Endothelial cell of umbilical vein (primary cell): ENCODE measurements around the gene ADM2. TPM values are rescaled to one million over a fixed set of nuclear protein-coding genes. Genes with fewer than 3 reads are reported as not detected.

Experiments used
- BruUV-seq: library from RNA; stranded (reverse); fragments of 400-500 nt; replicated peaks from 2 replicates; lab custom pipeline; 2021; lab: Mats Ljungman, UMichigan
- CTCF ChIA-PET: fragments of 300-600, 350-600 bp; sonication (Branson Sonifier 250); formaldehyde crosslinking; loops from one replicate; lab custom pipeline; 2021; ENCODE audit warnings: antibody characterized with exemption, inconsistent platforms; lab: Charles Lee
- POLR2A ChIA-PET: fragments of 300-600, 350-600 bp; sonication (Branson Sonifier 250); formaldehyde crosslinking; loops from one replicate; lab custom pipeline; 2021; ENCODE audit warnings: antibody characterized with exemption, inconsistent platforms; lab: Charles Lee
- DNase-seq: peaks from one replicate; pipeline ENCODE4 v3.0.0-alpha.2; 2011; ENCODE audit warnings: low read depth, low spot score
- FAIRE-seq: peaks from 2 replicates; lab custom pipeline; 2011; peaks lifted over from hg19 to GRCh38; lab: Jason Lieb, UNC
- H2AFZ ChIP-seq: 2 replicates; pipeline ENCODE4 v1.6.0; 2012; ENCODE audit warnings: low read depth, low read length, control low read depth, inconsistent platforms
- H3K27ac ChIP-seq: 2 replicates; pipeline ENCODE4 v1.5.1; 2011; ENCODE audit warnings: low read depth, mild to moderate bottlenecking, control low read depth, low read length, moderate library complexity; ENCODE audit not compliant: insufficient read depth
- H3K27me3 ChIP-seq, 2 experiments: 2 replicates each; pipeline versions ENCODE4 v1.6.0 to v1.6.1; 2011; ENCODE audit warnings: low read length in 2 of 2, mixed read lengths in 1 of 2; ENCODE audit not compliant: control insufficient read depth in 2 of 2, insufficient read depth in 2 of 2
- H3K36me3 ChIP-seq, 2 experiments: 2 replicates in 1 of 2; 3 replicates in 1 of 2; pipeline ENCODE4 v1.5.1; 2011; ENCODE audit warnings: low read length in 2 of 2, mild to moderate bottlenecking in 1 of 2, moderate library complexity in 1 of 2; ENCODE audit not compliant: control insufficient read depth in 2 of 2, insufficient read depth in 2 of 2; ENCODE audit errors: extremely low read depth in 1 of 2
- H3K4me1 ChIP-seq: 3 replicates; pipeline ENCODE4 v1.5.1; 2011; ENCODE audit warnings: mild to moderate bottlenecking, low read length; ENCODE audit not compliant: control insufficient read depth, insufficient read depth; ENCODE audit errors: extremely low read depth
- H3K4me2 ChIP-seq: 2 replicates; pipeline ENCODE4 v1.6.1; 2011; ENCODE audit warnings: low read length, control low read depth, mixed read lengths; ENCODE audit not compliant: insufficient read depth
- H3K4me3 ChIP-seq, 3 experiments: fragments of 200-600 bp in 1 of 3; sonication (generic), shearing (Covaris generic) in 1 of 3; replicated peaks in 1 of 3; 2 replicates each; pipeline ENCODE4 v1.5.1; 2011 to 2016; ENCODE audit warnings: control low read depth in 3 of 3, low read length in 3 of 3, mild to moderate bottlenecking in 2 of 3, inconsistent platforms in 1 of 3, low read depth in 1 of 3, moderate library complexity in 1 of 3; ENCODE audit not compliant: insufficient read depth in 1 of 3
- H3K79me2 ChIP-seq: 2 replicates; pipeline ENCODE4 v1.6.0; 2012; ENCODE audit warnings: low read length, inconsistent platforms; ENCODE audit not compliant: control insufficient read depth, insufficient read depth
- H3K9ac ChIP-seq: replicated peaks from 2 replicates; pipeline ENCODE3; 2011; ENCODE audit warnings: low read length, control low read depth; ENCODE audit not compliant: insufficient read depth; ENCODE audit errors: extremely low read depth
- H3K9me1 ChIP-seq: replicated peaks from 3 replicates; pipeline ENCODE4 v1.6.0; 2011; ENCODE audit warnings: mild to moderate bottlenecking, low read length; ENCODE audit not compliant: control insufficient read depth, insufficient read depth; ENCODE audit errors: extremely low read depth
- H3K9me3 ChIP-seq: replicated peaks from 2 replicates; pipeline ENCODE4 v1.5.1; 2012; ENCODE audit warnings: low read length, inconsistent platforms; ENCODE audit not compliant: control insufficient read depth, insufficient read depth
- H4K20me1 ChIP-seq: replicated peaks from 2 replicates; pipeline ENCODE3; 2011; ENCODE audit warnings: mild to moderate bottlenecking, low read length; ENCODE audit not compliant: control insufficient read depth, insufficient read depth; ENCODE audit errors: extremely low read depth
- EZH2 ChIP-seq: IDR thresholded peaks from 2 replicates; pipeline ENCODE4 v1.6.1; 2012; ENCODE audit warnings: borderline replicate concordance, low read depth, mild to moderate bottlenecking, moderate library complexity, low read length, inconsistent platforms; ENCODE audit not compliant: severe bottlenecking
- JUN ChIP-seq: IDR thresholded peaks from 2 replicates; pipeline ENCODE4 v1.6.1; 2011; ENCODE audit warnings: borderline replicate concordance, low read depth; ENCODE audit not compliant: insufficient read length, insufficient read depth
- MYC ChIP-seq: IDR thresholded peaks from one replicate; pipeline ENCODE4 v1.6.1; 2011; ENCODE audit warnings: mild to moderate bottlenecking, low read depth, low read length
- POLR2A ChIP-seq: IDR thresholded peaks from 2 replicates; pipeline ENCODE4 v1.6.1; 2012; ENCODE audit warnings: low read depth, mild to moderate bottlenecking, control low read depth, low read length
- dilution Hi-C: fragments of 300-500 bp; cut with MboI; formaldehyde crosslinking; loops from one replicate; pipeline ENCODE4 v1.15.0; 2019; ENCODE audit warnings: low sequenced_read_pairs; ENCODE audit not compliant: extremely low pct_ligation_motif_present
- intact Hi-C: fragments of 100-400 bp; cut with micrococcal nuclease; formaldehyde crosslinking; loops from one replicate; pipeline ENCODE4 v1.10.0; 2022
- polyA plus RNA-seq, 4 experiments: library from polyadenylated mRNA; depleted of rRNA in 3 of 4; stranded (reverse) in 3 of 4; unstranded in 1 of 4; fragments of >200 nt; gene quantifications; 2 replicates each; pipeline versions ENCODE4 v1.2.1 to v1.2.3, GENCODE V29; 2011 to 2012; ENCODE audit warnings: missing spikeins in 1 of 4
- total RNA-seq: library from RNA; stranded (reverse); gene quantifications from 2 replicates; pipeline ENCODE4 v1.2.3, GENCODE V29; 2021

Gene ADM2
- total and polyA plus RNA-seq, 2 donors (not counting 3 experiments of a cell fraction or from before 2014, with no cell fraction given), result 0.28 to 1.5 TPM

- Histone ChIP-seq H3K36me3 (peaks cover 6 to 40% of the 10 kb centered on the region in 2 experiments), H3K4me3 (no peak overlapping the region), H3K9me3 (no peaks in the 10 kb centered on the region), H3K9me1 (no peaks in the 10 kb centered on the region), H3K79me2 (no peaks in the 10 kb centered on the region), H3K4me2 (no peak overlapping the region), H4K20me1 (no peaks in the 10 kb centered on the region), H3K27me3 (no peaks in the 10 kb centered on the region), H3K9ac (no peak overlapping the region), H3K4me1 (peaks cover 6% of the 10 kb centered on the region), H2AFZ (no peak overlapping the region), H3K27ac (no peak overlapping the region)
- dilution Hi-C loops, result no loop called here
- DNase-seq, result no peak
- BruUV-seq, result no TSS peak
- FAIRE-seq, result no peak
- TF ChIP-seq JUN (no peak), POLR2A (no peak)
- CTCF ChIA-PET, result interaction anchor here (0.8 to 1.6 kb wide), 2 partner anchors 53 to 80 kb away, joined by 3 to 9 read pairs; partner anchors contain the start of gene SCO2
- intact Hi-C loops, result no loop called here
- POLR2A ChIA-PET, result no interaction called here
Measured at GRCh38 chr22:50445071-50445879, 36.1 kb upstream of the ADM2 start.

GRCh38 chr22:50445880-50446707 is 35.2 kb upstream of the ADM2 start:
- DNase-seq (no peak), FAIRE-seq (no peak)
- H3K4me3 ChIP-seq, result no peak overlapping the region
- BruUV-seq, result no TSS peak
- H3K9me3 ChIP-seq, result no peaks in the 10 kb centered on the region
- H3K9ac ChIP-seq, result no peak overlapping the region
- H4K20me1 ChIP-seq, result no peaks in the 10 kb centered on the region
- dilution Hi-C loops (no loop called here), intact Hi-C loops (no loop called here)
- no peak overlapping the region for H3K27ac ChIP-seq
- POLR2A ChIA-PET, result no interaction called here
- H2AFZ ChIP-seq, result no peak overlapping the region
- H3K4me1 ChIP-seq, result peaks cover 6% of the 10 kb centered on the region
- no peaks in the 10 kb centered on the region for H3K9me1 ChIP-seq
- no peak for TF ChIP-seq EZH2
- no peak for TF ChIP-seq POLR2A
- no peak for TF ChIP-seq MYC
- H3K4me2 ChIP-seq, result no peak overlapping the region
- CTCF ChIA-PET, result no interaction called here
- H3K79me2 ChIP-seq, result no peaks in the 10 kb centered on the region
- no peaks in the 10 kb centered on the region for H3K27me3 ChIP-seq
- H3K36me3 ChIP-seq, result peaks cover 6 to 38% of the 10 kb centered on the region in 2 experiments
